HG02885 (cell line): ENCODE data around the gene SPPL2C.

Experiments used
- ATAC-seq: cut with Tn5 transposase; IDR thresholded peaks from one replicate; pipeline ENCODE4 v1.9.1; 2021; ENCODE audit warnings: mild to moderate bottlenecking; ENCODE audit not compliant: unreplicated experiment, poor library complexity

SPPL2C gene

DNA sequence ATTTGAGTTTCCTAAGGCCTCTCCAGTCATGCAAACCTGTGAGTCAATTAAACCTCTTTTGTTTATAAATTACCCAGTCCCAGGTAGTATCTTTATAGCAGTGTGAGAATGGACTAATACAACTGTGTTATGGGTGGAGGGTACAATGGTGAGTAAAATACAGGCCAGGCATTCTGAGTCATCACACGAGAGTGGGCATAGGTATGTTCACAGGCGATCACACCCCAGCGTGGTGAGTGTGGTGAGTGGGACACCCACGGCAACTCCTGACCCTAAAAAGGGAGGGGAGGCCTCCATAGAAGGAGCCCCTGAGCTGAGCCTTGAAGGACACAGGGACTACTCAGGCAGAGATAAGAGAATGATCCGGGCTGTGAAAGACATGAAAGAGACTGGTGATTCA is 27.0 kb downstream of the SPPL2C start:
- no peak for ATAC-seq

GRCh38 chr17:45873728-45874127 is 29.0 kb downstream of the SPPL2C start:
- ATAC-seq: no peak

GRCh38 chr17:45874151-45874550 is 29.5 kb downstream of the SPPL2C start:
- no peak for ATAC-seq

DNA sequence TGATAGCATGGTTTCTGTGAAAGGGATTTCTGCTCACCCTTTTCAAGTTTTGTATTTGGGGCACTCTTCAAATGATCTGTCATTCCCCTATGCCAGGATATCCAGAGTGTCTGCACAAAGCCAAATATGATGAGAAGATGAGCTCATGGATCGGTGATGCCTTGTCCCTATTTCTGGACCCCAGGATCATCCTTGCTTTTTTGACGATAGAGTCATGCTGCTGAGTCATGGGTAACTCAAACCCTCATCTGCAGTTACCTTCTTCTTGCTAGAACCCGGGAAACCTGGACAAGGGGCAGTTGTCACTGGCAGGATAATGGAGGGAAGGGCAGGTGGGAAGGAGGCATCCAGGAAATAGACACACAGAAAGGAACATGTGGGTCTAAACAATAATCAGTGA is 31.9 kb downstream of the SPPL2C start:
- no peak for ATAC-seq

GRCh38 chr17:45877467-45877866 is 32.8 kb downstream of the SPPL2C start:
- no peak for ATAC-seq

DNA sequence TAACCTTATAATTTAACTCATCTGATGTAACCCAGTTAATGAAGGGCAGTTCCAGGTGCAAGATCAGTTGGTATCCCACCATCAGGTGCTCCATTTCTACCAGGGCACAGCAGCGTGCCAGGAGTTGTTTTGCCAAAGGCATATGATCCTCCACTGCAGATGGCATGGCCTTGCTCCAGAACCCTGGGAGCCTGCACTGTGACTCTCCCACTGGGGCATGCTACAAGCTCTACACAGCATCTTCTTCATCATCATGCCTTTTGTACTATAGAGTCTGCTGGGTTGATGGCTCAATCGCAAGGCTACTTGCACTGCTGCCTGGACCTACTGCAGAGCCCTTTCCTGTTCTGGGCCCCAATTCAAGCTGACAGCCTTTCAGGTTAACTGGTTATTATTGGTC is 38.4 kb downstream of the SPPL2C start:
- no peak for ATAC-seq

DNA sequence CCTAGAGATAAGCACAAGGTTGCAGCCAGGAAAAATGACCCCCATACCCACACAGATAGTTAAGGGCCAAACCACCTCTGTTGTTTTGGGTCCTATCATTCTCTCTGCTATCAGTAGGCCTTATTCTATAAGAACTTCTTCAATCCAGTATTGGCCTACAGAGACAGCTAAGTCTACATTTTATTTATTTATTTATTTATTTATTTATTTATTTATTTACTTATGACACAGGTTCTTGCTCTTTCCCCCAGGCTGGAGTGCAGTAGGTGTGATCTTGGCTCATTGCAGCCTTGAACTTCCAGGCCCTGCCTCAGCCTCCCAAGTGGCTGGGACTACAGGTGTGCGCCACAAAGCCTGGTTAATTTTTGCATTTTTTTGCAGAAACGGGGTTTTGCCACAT is 42.2 kb downstream of the SPPL2C start:
- no peak for ATAC-seq

- no peak for ATAC-seq
Measured at GRCh38 chr17:45888392-45888791, 43.7 kb downstream of the SPPL2C start.

GRCh38 chr17:45889579-45889978 is 44.9 kb downstream of the SPPL2C start:
- ATAC-seq: no peak

- no peak for ATAC-seq
Measured at GRCh38 chr17:45893725-45894021, 49.0 kb downstream of the SPPL2C start.

DNA sequence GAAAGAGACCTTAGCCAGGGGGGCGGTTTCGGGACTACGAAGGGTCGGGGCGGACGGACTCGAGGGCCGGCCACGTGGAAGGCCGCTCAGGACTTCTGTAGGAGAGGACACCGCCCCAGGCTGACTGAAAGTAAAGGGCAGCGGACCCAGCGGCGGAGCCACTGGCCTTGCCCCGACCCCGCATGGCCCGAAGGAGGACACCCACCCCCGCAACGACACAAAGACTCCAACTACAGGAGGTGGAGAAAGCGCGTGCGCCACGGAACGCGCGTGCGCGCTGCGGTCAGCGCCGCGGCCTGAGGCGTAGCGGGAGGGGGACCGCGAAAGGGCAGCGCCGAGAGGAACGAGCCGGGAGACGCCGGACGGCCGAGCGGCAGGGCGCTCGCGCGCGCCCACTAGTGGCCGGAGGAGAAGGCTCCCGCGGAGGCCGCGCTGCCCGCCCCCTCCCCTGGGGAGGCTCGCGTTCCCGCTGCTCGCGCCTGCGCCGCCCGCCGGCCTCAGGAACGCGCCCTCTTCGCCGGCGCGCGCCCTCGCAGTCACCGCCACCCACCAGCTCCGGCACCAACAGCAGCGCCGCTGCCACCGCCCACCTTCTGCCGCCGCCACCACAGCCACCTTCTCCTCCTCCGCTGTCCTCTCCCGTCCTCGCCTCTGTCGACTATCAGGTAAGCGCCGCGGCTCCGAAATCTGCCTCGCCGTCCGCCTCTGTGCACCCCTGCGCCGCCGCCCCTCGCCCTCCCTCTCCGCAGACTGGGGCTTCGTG is 49.5 kb downstream of the SPPL2C start, which contains the start of gene MAPT:
TSS of gene MAPT (plus strand) at position 533 of the 763 bp plus-strand sequence. CDS start 67,784 bp downstream, outside the sequence.
- peak; percentile 67 for ATAC-seq

DNA sequence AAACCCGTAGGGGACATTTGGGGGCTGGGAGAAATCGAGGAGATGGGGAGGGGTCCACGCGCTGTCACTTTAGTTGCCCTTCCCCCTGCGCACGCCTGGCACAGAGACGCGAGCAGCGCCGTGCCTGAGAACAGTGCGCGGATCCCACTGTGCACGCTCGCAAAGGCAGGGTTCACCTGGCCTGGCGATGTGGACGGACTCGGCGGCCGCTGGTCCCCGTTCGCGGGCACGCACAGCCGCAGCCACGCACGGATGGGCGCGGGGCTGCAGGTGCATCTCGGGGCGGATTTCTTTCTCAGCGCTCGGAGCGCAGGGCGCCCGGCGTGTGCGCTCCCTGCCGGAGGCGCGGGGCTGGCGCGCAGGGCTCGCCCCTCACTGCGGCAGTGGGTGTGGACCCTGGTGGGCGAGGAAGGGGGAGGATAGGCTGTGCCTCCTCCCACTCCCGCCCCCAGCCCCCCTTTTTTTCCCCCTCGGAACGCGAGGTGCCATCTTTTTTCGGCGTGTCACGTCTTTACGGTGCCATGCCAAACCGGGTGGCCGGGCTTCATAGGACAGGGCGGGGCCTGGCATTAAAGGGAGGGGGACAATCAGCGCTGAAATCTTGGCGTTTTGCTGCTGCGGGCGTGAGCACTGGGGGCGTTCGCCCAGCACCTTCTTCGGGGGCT is 50.8 kb downstream of the SPPL2C start:
- ATAC-seq: no peak

DNA sequence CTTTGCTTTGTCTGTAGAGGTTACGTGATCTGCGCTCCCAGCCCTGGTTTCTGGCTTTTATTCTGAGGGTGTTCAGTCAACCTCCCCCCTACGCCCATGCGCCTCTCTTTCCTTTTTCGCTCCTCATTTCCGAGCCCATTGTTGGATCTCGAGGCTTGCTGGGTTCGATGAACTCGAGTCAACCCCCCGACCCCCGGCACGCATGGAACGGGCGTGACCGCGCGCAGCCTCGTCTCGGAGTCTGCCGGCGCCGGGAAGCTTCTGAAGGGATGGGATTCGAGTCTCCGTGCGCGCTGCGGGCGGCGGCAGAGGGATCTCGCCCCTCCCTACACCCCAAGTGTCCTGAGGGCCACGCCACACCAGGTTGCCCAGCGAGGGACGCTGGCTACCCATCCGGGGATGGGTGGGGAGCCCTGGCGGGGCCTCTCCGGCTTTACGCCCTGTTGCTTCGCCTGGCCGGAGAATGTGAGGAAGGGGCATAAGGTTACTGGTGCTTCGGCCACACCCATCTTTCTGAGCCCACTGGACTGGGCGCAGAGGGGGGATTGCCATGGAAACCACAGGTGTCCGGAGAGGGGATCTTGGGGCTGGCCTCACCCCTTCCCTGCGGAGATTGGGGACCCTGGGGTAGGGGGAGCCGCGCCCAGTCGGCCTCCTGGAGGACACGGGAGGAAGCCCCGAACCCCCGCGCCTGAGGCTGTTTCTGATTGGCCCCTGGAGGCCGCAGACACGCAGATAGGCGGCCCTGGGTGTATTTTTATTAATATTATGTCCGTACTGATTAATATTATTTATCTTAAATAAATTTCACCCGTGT is 51.5 kb downstream of the SPPL2C start:
- no peak for ATAC-seq
